Immature natural killer cell (primary cell): ENCODE results near the gene WFIKKN1. TPM values are rescaled to one million over a fixed set of nuclear protein-coding genes. Genes with fewer than 3 reads are reported as not detected.
A peak's percentile ranks its signal among the peaks of the same experiment; 100 is the strongest.
"Not testable (repeated sequence)": the region's sequence is repeated elsewhere in the genome, so short reads cannot be mapped to it uniquely, and the experiment has no call there.

ENCODE experiments used
- DNase-seq, 3 donors: peaks; one replicate each; pipeline ENCODE4 v3.0.0; 2022; ENCODE audit warnings: mixed read lengths in 1 of 3
- H3K27ac Mint-ChIP-seq, 6 donors: one replicate each; pipeline ENCODE4 v1.8.0; 2020; ENCODE audit warnings: mixed read lengths in 6 of 6, mild to moderate bottlenecking in 5 of 6, inconsistent platforms in 4 of 6, moderate library complexity in 3 of 6
- H3K27me3 Mint-ChIP-seq, 3 donors: one replicate each; pipeline ENCODE4 v1.8.0; 2020 to 2021; ENCODE audit warnings: low read depth in 3 of 3, mild to moderate bottlenecking in 3 of 3, mixed read lengths in 3 of 3, moderate library complexity in 3 of 3, inconsistent platforms in 1 of 3
- H3K36me3 Mint-ChIP-seq, 3 donors: one replicate each; pipeline ENCODE4 v1.8.0; 2020; ENCODE audit warnings: mixed read lengths in 3 of 3, inconsistent platforms in 2 of 3, mild to moderate bottlenecking in 2 of 3
- H3K4me1 Mint-ChIP-seq, 2 donors: one replicate each; pipeline ENCODE4 v1.8.0; 2020; ENCODE audit warnings: inconsistent platforms in 2 of 2, mild to moderate bottlenecking in 2 of 2, mixed read lengths in 2 of 2, moderate library complexity in 1 of 2
- H3K4me3 Mint-ChIP-seq, 5 donors: one replicate each; pipeline ENCODE4 v1.8.0; 2020; ENCODE audit warnings: mild to moderate bottlenecking in 5 of 5, mixed read lengths in 5 of 5, inconsistent platforms in 3 of 5, moderate library complexity in 3 of 5
- H3K9me3 Mint-ChIP-seq, 6 donors: one replicate each; pipeline ENCODE4 v1.8.0; 2020; ENCODE audit warnings: mild to moderate bottlenecking in 6 of 6, mixed read lengths in 6 of 6, inconsistent platforms in 4 of 6, moderate library complexity in 3 of 6
- polyA plus RNA-seq, 3 donors: library from polyadenylated mRNA; unstranded; fragments of 300-500 nt; fragmentation: Illumina TruSeq; gene quantifications; one replicate each; pipeline ENCODE4 v1.2.3, GENCODE V29; 2021

The WFIKKN1 gene
- polyA plus RNA-seq, 3 donors from 2014 or later: 0.17 to 0.19 TPM; not detected in 1

GRCh38 chr16:590188-590814 is 40.5 kb upstream of the WFIKKN1 start:
- no peaks in the 10 kb centered on the region for H3K36me3 Mint-ChIP-seq
- H3K9me3 Mint-ChIP-seq: no peaks in the 10 kb centered on the region
- peaks cover 11 to 23% (median 15%) of the 10 kb centered on the region in 3 donors for H3K27me3 Mint-ChIP-seq
- DNase-seq: no peak
- H3K4me1 Mint-ChIP-seq: peaks cover 33 to 42% of the 10 kb centered on the region in 2 donors
- H3K27ac Mint-ChIP-seq: peak overlapping the region; percentile 43 to 93 (median 86)
- peak overlapping the region; percentile 78 to 91 (median 87) for H3K4me3 Mint-ChIP-seq

- no peaks in the 10 kb centered on the region for H3K9me3 Mint-ChIP-seq
- no peak for DNase-seq
- peaks cover 11 to 21% (median 15%) of the 10 kb centered on the region in 3 donors for H3K27me3 Mint-ChIP-seq
- H3K36me3 Mint-ChIP-seq: no peaks in the 10 kb centered on the region
- H3K27ac Mint-ChIP-seq: peak overlapping the region; percentile 43 to 89 (median 83)
- peaks cover 33 to 42% of the 10 kb centered on the region in 2 donors for H3K4me1 Mint-ChIP-seq
- peak overlapping the region; percentile 78 to 91 (median 87) for H3K4me3 Mint-ChIP-seq
Observed at GRCh38 chr16:590815-591200, 40.0 kb upstream of the WFIKKN1 start.

GRCh38 chr16:591231-591630 is 39.6 kb upstream of the WFIKKN1 start:
- peaks cover 11 to 19% (median 15%) of the 10 kb centered on the region in 3 donors for H3K27me3 Mint-ChIP-seq
- no peaks in the 10 kb centered on the region for H3K36me3 Mint-ChIP-seq
- peak overlapping the region; percentile 43 to 89 (median 83) for H3K27ac Mint-ChIP-seq
- no peaks in the 10 kb centered on the region for H3K9me3 Mint-ChIP-seq
- H3K4me1 Mint-ChIP-seq: peaks cover 35 to 42% of the 10 kb centered on the region in 2 donors
- DNase-seq: no peak
- peak overlapping the region; percentile 78 to 91 (median 87) for H3K4me3 Mint-ChIP-seq

GRCh38 chr16:591892-592517 is 38.8 kb upstream of the WFIKKN1 start:
- peaks cover 11 to 19% (median 15%) of the 10 kb centered on the region in 3 donors for H3K27me3 Mint-ChIP-seq
- peak overlapping the region in 1 of 6 donors; percentile 64 for H3K27ac Mint-ChIP-seq
- no peak for DNase-seq
- no peaks in the 10 kb centered on the region for H3K36me3 Mint-ChIP-seq
- peaks cover 35 to 42% of the 10 kb centered on the region in 2 donors for H3K4me1 Mint-ChIP-seq
- H3K4me3 Mint-ChIP-seq: peak overlapping the region in 4 of 5 donors; percentile 78 to 91 (median 85)
- H3K9me3 Mint-ChIP-seq: no peaks in the 10 kb centered on the region

- peaks cover 11 to 19% (median 15%) of the 10 kb centered on the region in 3 donors for H3K27me3 Mint-ChIP-seq
- no peak overlapping the region for H3K27ac Mint-ChIP-seq
- no peaks in the 10 kb centered on the region for H3K9me3 Mint-ChIP-seq
- H3K4me3 Mint-ChIP-seq: no peak overlapping the region
- H3K4me1 Mint-ChIP-seq: peaks cover 33 to 37% of the 10 kb centered on the region in 2 donors
- DNase-seq: no peak
- H3K36me3 Mint-ChIP-seq: no peaks in the 10 kb centered on the region
Observed at GRCh38 chr16:592518-593306, 38.1 kb upstream of the WFIKKN1 start.

- H3K9me3 Mint-ChIP-seq: no peaks in the 10 kb centered on the region
- H3K4me3 Mint-ChIP-seq: no peak overlapping the region
- peaks cover 11 to 19% (median 12%) of the 10 kb centered on the region in 3 donors for H3K27me3 Mint-ChIP-seq
- H3K27ac Mint-ChIP-seq: peak overlapping the region in 1 of 6 donors; percentile 45
- no peaks in the 10 kb centered on the region for H3K36me3 Mint-ChIP-seq
- DNase-seq: no peak
- peaks cover 26 to 34% of the 10 kb centered on the region in 2 donors for H3K4me1 Mint-ChIP-seq
Observed at GRCh38 chr16:593406-593805, 37.4 kb upstream of the WFIKKN1 start.

- Mint-ChIP-seq H3K9me3 (no peaks in the 10 kb centered on the region), H3K4me3 (no peak overlapping the region), H3K36me3 (no peaks in the 10 kb centered on the region), H3K27ac (no peak overlapping the region), H3K4me1 (peaks cover 24 to 31% of the 10 kb centered on the region in 2 donors), H3K27me3 (peaks cover 9 to 15% (median 12%) of the 10 kb centered on the region in 3 donors)
- DNase-seq: no peak
Observed at GRCh38 chr16:593807-594206, 37.0 kb upstream of the WFIKKN1 start.

- Mint-ChIP-seq H3K4me3 (no peak overlapping the region), H3K4me1 (peaks cover 24 to 31% of the 10 kb centered on the region in 2 donors), H3K36me3 (no peaks in the 10 kb centered on the region), H3K27ac (no peak overlapping the region), H3K9me3 (no peaks in the 10 kb centered on the region), H3K27me3 (peaks cover 3 to 6% (median 6%) of the 10 kb centered on the region in 3 donors)
- no peak for DNase-seq
Observed at GRCh38 chr16:595094-595528, 35.7 kb upstream of the WFIKKN1 start.

GRCh38 chr16:595942-596735 is 34.6 kb upstream of the WFIKKN1 start:
- no peak for DNase-seq
- H3K9me3 Mint-ChIP-seq: no peaks in the 10 kb centered on the region
- H3K4me1 Mint-ChIP-seq: peaks cover 18 to 25% of the 10 kb centered on the region in 2 donors
- no peak overlapping the region for H3K27ac Mint-ChIP-seq
- peaks cover 0 to 2% (median 2%) of the 10 kb centered on the region in 3 donors for H3K27me3 Mint-ChIP-seq
- no peak overlapping the region for H3K4me3 Mint-ChIP-seq
- no peaks in the 10 kb centered on the region for H3K36me3 Mint-ChIP-seq

- peaks cover 0 to 2% (median 2%) of the 10 kb centered on the region in 3 donors for H3K27me3 Mint-ChIP-seq
- H3K36me3 Mint-ChIP-seq: no peaks in the 10 kb centered on the region
- H3K27ac Mint-ChIP-seq: peak overlapping the region in 1 of 6 donors; percentile 76
- H3K4me3 Mint-ChIP-seq: no peak overlapping the region
- no peaks in the 10 kb centered on the region for H3K9me3 Mint-ChIP-seq
- H3K4me1 Mint-ChIP-seq: peaks cover 16 to 23% of the 10 kb centered on the region in 2 donors
- DNase-seq: no peak
Observed at GRCh38 chr16:596736-597060, 34.1 kb upstream of the WFIKKN1 start.

- not testable (repeated sequence) for H3K36me3 Mint-ChIP-seq, H3K27ac Mint-ChIP-seq, H3K27me3 Mint-ChIP-seq, H3K9me3 Mint-ChIP-seq, H3K4me3 Mint-ChIP-seq, DNase-seq
- H3K4me1 Mint-ChIP-seq: peaks cover 14 to 19% of the 10 kb centered on the region in 2 donors
Observed at GRCh38 chr16:597655-598054, 33.1 kb upstream of the WFIKKN1 start.

- Mint-ChIP-seq H3K4me3 (no peak overlapping the region), H3K9me3 (no peaks in the 10 kb centered on the region), H3K36me3 (no peaks in the 10 kb centered on the region), H3K27me3 (peaks cover 0 to 1% (median 0%) of the 10 kb centered on the region in 3 donors), H3K27ac (no peak overlapping the region), H3K4me1 (peaks cover 18 to 25% of the 10 kb centered on the region in 2 donors)
- DNase-seq: no peak
Observed at GRCh38 chr16:598823-599739, 31.7 kb upstream of the WFIKKN1 start.
